ENCODE results near the gene CCT8L2.
"Not testable (repeated sequence)": the region's sequence is repeated elsewhere in the genome, so short reads cannot be mapped to it uniquely, and the experiment has no call there.

DNA sequence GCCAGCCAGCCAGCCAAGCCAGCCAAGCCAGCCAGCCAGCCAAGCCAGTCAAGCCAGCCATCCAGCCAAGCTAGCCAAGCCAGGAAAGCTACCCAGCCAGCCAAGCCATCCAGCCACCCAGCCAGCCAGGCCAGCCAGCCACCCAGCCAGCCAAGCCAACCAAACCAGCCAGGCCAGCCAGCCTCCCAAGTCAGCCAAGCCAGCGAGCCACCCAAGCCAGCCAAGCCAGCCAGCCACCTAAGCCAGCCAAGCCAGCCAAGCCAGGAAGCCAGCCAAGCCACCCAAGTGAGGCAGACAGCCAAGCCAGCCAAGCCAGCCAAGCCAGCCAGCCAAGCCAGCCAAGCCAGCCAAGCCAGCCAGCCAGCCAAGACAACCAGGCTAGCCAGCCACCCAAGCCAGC lies 32.6 kb downstream of the CCT8L2 start:
- TF ChIP-seq GABPA (IDR thresholded peaks at IDR 0.05 in 1 of 2, conservative IDR thresholded peaks at IDR 0.05 in 1 of 2); FOXA1 (IDR thresholded peaks at IDR 0.05); YY1 (IDR thresholded peaks at IDR 0.05); RAD21 (IDR thresholded peaks at IDR 0.05); ATF3 (IDR thresholded peaks at IDR 0.05); ZBTB33 (IDR thresholded peaks at IDR 0.05); EGR1 (IDR thresholded peaks at IDR 0.05; ENCODE audit: low read depth in 2 of 2); RXRA (IDR thresholded peaks at IDR 0.05); TAF1 (conservative IDR thresholded peaks at IDR 0.05); SP1 (IDR thresholded peaks at IDR 0.05): not testable (repeated sequence)
- TF ChIP-seq, protein P1, sequence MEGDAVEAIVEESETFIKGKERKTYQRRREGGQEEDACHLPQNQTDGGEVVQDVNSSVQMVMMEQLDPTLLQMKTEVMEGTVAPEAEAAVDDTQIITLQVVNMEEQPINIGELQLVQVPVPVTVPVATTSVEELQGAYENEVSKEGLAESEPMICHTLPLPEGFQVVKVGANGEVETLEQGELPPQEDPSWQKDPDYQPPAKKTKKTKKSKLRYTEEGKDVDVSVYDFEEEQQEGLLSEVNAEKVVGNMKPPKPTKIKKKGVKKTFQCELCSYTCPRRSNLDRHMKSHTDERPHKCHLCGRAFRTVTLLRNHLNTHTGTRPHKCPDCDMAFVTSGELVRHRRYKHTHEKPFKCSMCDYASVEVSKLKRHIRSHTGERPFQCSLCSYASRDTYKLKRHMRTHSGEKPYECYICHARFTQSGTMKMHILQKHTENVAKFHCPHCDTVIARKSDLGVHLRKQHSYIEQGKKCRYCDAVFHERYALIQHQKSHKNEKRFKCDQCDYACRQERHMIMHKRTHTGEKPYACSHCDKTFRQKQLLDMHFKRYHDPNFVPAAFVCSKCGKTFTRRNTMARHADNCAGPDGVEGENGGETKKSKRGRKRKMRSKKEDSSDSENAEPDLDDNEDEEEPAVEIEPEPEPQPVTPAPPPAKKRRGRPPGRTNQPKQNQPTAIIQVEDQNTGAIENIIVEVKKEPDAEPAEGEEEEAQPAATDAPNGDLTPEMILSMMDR (IDR thresholded peaks at IDR 0.05; ENCODE audit: low read depth, low read length, missing input control): not testable (repeated sequence)
- TF ChIP-seq, protein P2, sequence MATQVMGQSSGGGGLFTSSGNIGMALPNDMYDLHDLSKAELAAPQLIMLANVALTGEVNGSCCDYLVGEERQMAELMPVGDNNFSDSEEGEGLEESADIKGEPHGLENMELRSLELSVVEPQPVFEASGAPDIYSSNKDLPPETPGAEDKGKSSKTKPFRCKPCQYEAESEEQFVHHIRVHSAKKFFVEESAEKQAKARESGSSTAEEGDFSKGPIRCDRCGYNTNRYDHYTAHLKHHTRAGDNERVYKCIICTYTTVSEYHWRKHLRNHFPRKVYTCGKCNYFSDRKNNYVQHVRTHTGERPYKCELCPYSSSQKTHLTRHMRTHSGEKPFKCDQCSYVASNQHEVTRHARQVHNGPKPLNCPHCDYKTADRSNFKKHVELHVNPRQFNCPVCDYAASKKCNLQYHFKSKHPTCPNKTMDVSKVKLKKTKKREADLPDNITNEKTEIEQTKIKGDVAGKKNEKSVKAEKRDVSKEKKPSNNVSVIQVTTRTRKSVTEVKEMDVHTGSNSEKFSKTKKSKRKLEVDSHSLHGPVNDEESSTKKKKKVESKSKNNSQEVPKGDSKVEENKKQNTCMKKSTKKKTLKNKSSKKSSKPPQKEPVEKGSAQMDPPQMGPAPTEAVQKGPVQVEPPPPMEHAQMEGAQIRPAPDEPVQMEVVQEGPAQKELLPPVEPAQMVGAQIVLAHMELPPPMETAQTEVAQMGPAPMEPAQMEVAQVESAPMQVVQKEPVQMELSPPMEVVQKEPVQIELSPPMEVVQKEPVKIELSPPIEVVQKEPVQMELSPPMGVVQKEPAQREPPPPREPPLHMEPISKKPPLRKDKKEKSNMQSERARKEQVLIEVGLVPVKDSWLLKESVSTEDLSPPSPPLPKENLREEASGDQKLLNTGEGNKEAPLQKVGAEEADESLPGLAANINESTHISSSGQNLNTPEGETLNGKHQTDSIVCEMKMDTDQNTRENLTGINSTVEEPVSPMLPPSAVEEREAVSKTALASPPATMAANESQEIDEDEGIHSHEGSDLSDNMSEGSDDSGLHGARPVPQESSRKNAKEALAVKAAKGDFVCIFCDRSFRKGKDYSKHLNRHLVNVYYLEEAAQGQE (IDR thresholded peaks at IDR 0.05): not testable (repeated sequence)
- TF ChIP-seq, protein P3, sequence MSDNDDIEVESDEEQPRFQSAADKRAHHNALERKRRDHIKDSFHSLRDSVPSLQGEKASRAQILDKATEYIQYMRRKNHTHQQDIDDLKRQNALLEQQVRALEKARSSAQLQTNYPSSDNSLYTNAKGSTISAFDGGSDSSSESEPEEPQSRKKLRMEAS (IDR thresholded peaks at IDR 0.05): not testable (repeated sequence)

All from liver (tissue), 3 donors.